ENCODE data around the gene NINL.
"Not testable (repeated sequence)": the region's sequence is repeated elsewhere in the genome, so short reads cannot be mapped to it uniquely, and the experiment has no call there.

NINL gene

GRCh38 chr20:25508083-25508770, 77.1 kb downstream of the NINL start:
- in situ Hi-C loops (cut with HindIII; ENCODE audit: low pct_unique_long_range_greater_than_20kb, low sequenced_read_pairs): no loop called here
- no peak for TF ChIP-seq JUND (IDR thresholded peaks at IDR 0.05; ENCODE audit: low read depth)
- DNase-seq (ENCODE audit: low read depth in 1 of 2, low spot score in 1 of 2): no peak

- no peak for DNase-seq (ENCODE audit: low read depth in 1 of 2, low spot score in 1 of 2)
- in situ Hi-C loops (cut with HindIII; ENCODE audit: low pct_unique_long_range_greater_than_20kb, low sequenced_read_pairs): no loop called here
- no peak for TF ChIP-seq JUND (IDR thresholded peaks at IDR 0.05; ENCODE audit: low read depth)
Observed at GRCh38 chr20:25507385-25508082, 77.8 kb downstream of the NINL start.

- in situ Hi-C loops (cut with HindIII; ENCODE audit: low pct_unique_long_range_greater_than_20kb, low sequenced_read_pairs): no loop called here
- TF ChIP-seq JUND (IDR thresholded peaks at IDR 0.05; ENCODE audit: low read depth): no peak
- DNase-seq (ENCODE audit: low read depth in 1 of 2, low spot score in 1 of 2): no peak
Observed at GRCh38 chr20:25504366-25505135, 80.8 kb downstream of the NINL start.

GRCh38 chr20:25503936-25504335, 81.4 kb downstream of the NINL start:
- in situ Hi-C loops (cut with HindIII; ENCODE audit: low pct_unique_long_range_greater_than_20kb, low sequenced_read_pairs): no loop called here
- DNase-seq (ENCODE audit: low read depth in 1 of 2, low spot score in 1 of 2): no peak
- no peak for TF ChIP-seq JUND (IDR thresholded peaks at IDR 0.05; ENCODE audit: low read depth)

GRCh38 chr20:25503051-25503639, 82.2 kb downstream of the NINL start:
- in situ Hi-C loops (cut with HindIII; ENCODE audit: low pct_unique_long_range_greater_than_20kb, low sequenced_read_pairs); DNase-seq (ENCODE audit: low read depth in 1 of 2, low spot score in 1 of 2): not testable (repeated sequence)

GRCh38 chr20:25500880-25501351, 84.4 kb downstream of the NINL start:
- TF ChIP-seq JUND (IDR thresholded peaks at IDR 0.05; ENCODE audit: low read depth): no peak
- in situ Hi-C loops (cut with HindIII; ENCODE audit: low pct_unique_long_range_greater_than_20kb, low sequenced_read_pairs): no loop called here
- no peak for DNase-seq (ENCODE audit: low read depth in 1 of 2, low spot score in 1 of 2)

GRCh38 chr20:25499855-25500434, 85.4 kb downstream of the NINL start:
- in situ Hi-C loops (cut with HindIII; ENCODE audit: low pct_unique_long_range_greater_than_20kb, low sequenced_read_pairs): no loop called here
- DNase-seq (ENCODE audit: low read depth in 1 of 2, low spot score in 1 of 2): no peak
- TF ChIP-seq JUND (IDR thresholded peaks at IDR 0.05; ENCODE audit: low read depth): no peak

- no peak for TF ChIP-seq JUND (IDR thresholded peaks at IDR 0.05; ENCODE audit: low read depth)
- in situ Hi-C loops (cut with HindIII; ENCODE audit: low pct_unique_long_range_greater_than_20kb, low sequenced_read_pairs): no loop called here
- no peak for DNase-seq (ENCODE audit: low read depth in 1 of 2, low spot score in 1 of 2)
Observed at GRCh38 chr20:25499031-25499430, 86.3 kb downstream of the NINL start.

GRCh38 chr20:25498280-25498606, 87.1 kb downstream of the NINL start:
- DNase-seq (ENCODE audit: low read depth in 1 of 2, low spot score in 1 of 2): no peak
- TF ChIP-seq JUND (IDR thresholded peaks at IDR 0.05; ENCODE audit: low read depth): no peak
- in situ Hi-C loops (cut with HindIII; ENCODE audit: low pct_unique_long_range_greater_than_20kb, low sequenced_read_pairs): no loop called here

GRCh38 chr20:25497586-25498279, 87.6 kb downstream of the NINL start:
- TF ChIP-seq JUND (IDR thresholded peaks at IDR 0.05; ENCODE audit: low read depth): no peak
- DNase-seq (ENCODE audit: low read depth in 1 of 2, low spot score in 1 of 2): no peak
- in situ Hi-C loops (cut with HindIII; ENCODE audit: low pct_unique_long_range_greater_than_20kb, low sequenced_read_pairs): no loop called here

- peak; percentile 26 to 94 for DNase-seq (ENCODE audit: low read depth in 1 of 2, low spot score in 1 of 2)
- no peak for TF ChIP-seq JUND (IDR thresholded peaks at IDR 0.05; ENCODE audit: low read depth)
- in situ Hi-C loops (cut with HindIII; ENCODE audit: low pct_unique_long_range_greater_than_20kb, low sequenced_read_pairs): no loop called here
Observed at GRCh38 chr20:25496968-25497401, 88.3 kb downstream of the NINL start.
